ENCODE data around the gene VPS13A. TPM values are rescaled to one million over a fixed set of nuclear protein-coding genes. Genes with fewer than 3 reads are reported as not detected.

Gene VPS13A
- total and polyA plus RNA-seq, 2 of the 13 experiments (the other 11 are each of a cell fraction or from before 2014, with no cell fraction given): 20.4 to 20.7 TPM

GRCh38 chr9:77170991-77171699, 6.2 kb upstream of the VPS13A start (continued):
- TF ChIP-seq ZFP91 (CRISPR knock-in tag; IDR thresholded peaks at IDR 0.05; ENCODE audit: borderline replicate concordance) (no peak), ZFP41 (CRISPR knock-in tag; IDR thresholded peaks at IDR 0.05; ENCODE audit: borderline replicate concordance) (no peak), ZNF543 (CRISPR knock-in tag; IDR thresholded peaks at IDR 0.05) (peak; percentile 82; the same call in 1 of the 2 replicates), GFI1 (CRISPR knock-in tag; IDR thresholded peaks at IDR 0.05; ENCODE audit: borderline replicate concordance) (peak; percentile 100), PPARG (CRISPR knock-in tag; conservative IDR thresholded peaks at IDR 0.05) (peak; percentile 84), GATA4 (IDR thresholded peaks at IDR 0.05; ENCODE audit: borderline replicate concordance, low read depth) (peak; percentile 90), RERE (CRISPR knock-in tag; IDR thresholded peaks at IDR 0.05; ENCODE audit: low read depth) (peak; percentile 99), RARG (CRISPR knock-in tag; IDR thresholded peaks at IDR 0.05; ENCODE audit: low read depth) (no peak), ARID5B (CRISPR knock-in tag; IDR thresholded peaks at IDR 0.05) (peak; percentile 99), JUND (CRISPR knock-in tag; IDR thresholded peaks at IDR 0.05) (peak; percentile 74), RNF219 (CRISPR knock-in tag; IDR thresholded peaks at IDR 0.05) (no peak), ZNF549 (CRISPR knock-in tag; IDR thresholded peaks at IDR 0.05) (no peak), ZSCAN29 (CRISPR knock-in tag; conservative IDR thresholded peaks at IDR 0.05) (peak; percentile 87; the same call in 1 of the 2 replicates), NFIC (IDR thresholded peaks at IDR 0.05; ENCODE audit: low read length) (peak; percentile 96), CAMTA2 (CRISPR knock-in tag; IDR thresholded peaks at IDR 0.05; ENCODE audit: borderline replicate concordance) (no peak)

Data from HepG2 (cell line).